ENCODE results near the gene TCERG1L. TPM values are rescaled to one million over a fixed set of nuclear protein-coding genes. Genes with fewer than 3 reads are reported as not detected.

The TCERG1L gene
- total RNA-seq, 2 donors from 2014 or later = 4.0 to 4.2 TPM

- DNase-seq = no peak
- ATAC-seq = no peak
- Histone ChIP-seq H3K27ac (no peak overlapping the region), H3K4me3 (no peak overlapping the region), H3K9me3 (no peaks in the 10 kb centered on the region), H3K4me1 (peaks cover 9% of the 10 kb centered on the region), H3K27me3 (no peaks in the 10 kb centered on the region), H3K36me3 (replicated peaks in 1 of 2; ENCODE audit: insufficient read depth in 1 of 2, low read depth in 2 of 2) (no peaks in the 10 kb centered on the region)
- TF ChIP-seq POLR2A (IDR thresholded peaks at IDR 0.05) (no peak), CTCF (IDR thresholded peaks at IDR 0.05) (no peak)
- intact Hi-C loops (cut with DNase I) = no loop called here
- 75 to 80% methylated on average over 3 of the region's 3 CpGs for WGBS, 2 donors
Measured at GRCh38 chr10:131149111-131149510, 162.4 kb downstream of the TCERG1L start.

GRCh38 chr10:131148270-131148669, 163.3 kb downstream of the TCERG1L start:
- DNase-seq (no peak), ATAC-seq (no peak)
- peaks cover 9% of the 10 kb centered on the region for H3K4me1 ChIP-seq
- no peak overlapping the region for H3K4me3 ChIP-seq
- H3K27ac ChIP-seq = no peak overlapping the region
- no peaks in the 10 kb centered on the region for H3K36me3 ChIP-seq (replicated peaks in 1 of 2; ENCODE audit: insufficient read depth in 1 of 2, low read depth in 2 of 2)
- H3K9me3 ChIP-seq = no peaks in the 10 kb centered on the region
- no peaks in the 10 kb centered on the region for H3K27me3 ChIP-seq
- TF ChIP-seq CTCF (IDR thresholded peaks at IDR 0.05) (no peak), POLR2A (IDR thresholded peaks at IDR 0.05) (no peak)
- WGBS, 2 donors = 94 to 96% methylated on average over 3 of the region's 3 CpGs
- intact Hi-C loops (cut with DNase I) = no loop called here

GRCh38 chr10:131147301-131147975, 164.1 kb downstream of the TCERG1L start:
- intact Hi-C loops (cut with DNase I) = no loop called here
- TF ChIP-seq POLR2A (IDR thresholded peaks at IDR 0.05) = no peak
- no peak for TF ChIP-seq CTCF (IDR thresholded peaks at IDR 0.05)
- Histone ChIP-seq H3K4me1 (peaks cover 9% of the 10 kb centered on the region), H3K36me3 (replicated peaks in 1 of 2; ENCODE audit: insufficient read depth in 1 of 2, low read depth in 2 of 2) (no peaks in the 10 kb centered on the region), H3K27me3 (no peaks in the 10 kb centered on the region), H3K27ac (peak overlapping the region in 1 of 4 donors; percentile 39), H3K9me3 (no peaks in the 10 kb centered on the region), H3K4me3 (no peak overlapping the region)
- DNase-seq = peak in 1 of 4 donors; percentile 34
- ATAC-seq = no peak
- WGBS, 2 donors = 43 to 56% methylated on average over 16 to 22 of the region's 27 CpGs

- no peak overlapping the region for H3K4me3 ChIP-seq
- DNase-seq = peak; percentile 20 to 83 (median 50)
- no peaks in the 10 kb centered on the region for H3K27me3 ChIP-seq
- peak; percentile 47 for ATAC-seq
- peaks cover 9% of the 10 kb centered on the region for H3K4me1 ChIP-seq
- H3K36me3 ChIP-seq (replicated peaks in 1 of 2; ENCODE audit: insufficient read depth in 1 of 2, low read depth in 2 of 2) = no peaks in the 10 kb centered on the region
- WGBS, 2 donors = 32 to 47% methylated on average over 8 to 9 of the region's 9 CpGs
- H3K9me3 ChIP-seq = no peaks in the 10 kb centered on the region
- intact Hi-C loops (cut with DNase I) = no loop called here
- TF ChIP-seq POLR2A (IDR thresholded peaks at IDR 0.05) (no peak), CTCF (IDR thresholded peaks at IDR 0.05) (peak in 1 of 7 experiments; percentile 18)
- H3K27ac ChIP-seq = peak overlapping the region in 1 of 4 donors; percentile 62
Measured at GRCh38 chr10:131146790-131147189, 164.7 kb downstream of the TCERG1L start.

- peaks cover 9% of the 10 kb centered on the region for H3K4me1 ChIP-seq
- 87 to 89% methylated on average over 6 of the region's 6 CpGs for WGBS, 2 donors
- peak overlapping the region in 1 of 4 donors; percentile 62 for H3K27ac ChIP-seq
Measured at GRCh38 chr10:131145756-131146155, 165.8 kb downstream of the TCERG1L start.

More at GRCh38 chr10:131145756-131146155, 165.8 kb downstream of the TCERG1L start:
- intact Hi-C loops (cut with DNase I) = no loop called here
- H3K27me3 ChIP-seq = no peaks in the 10 kb centered on the region
- no peaks in the 10 kb centered on the region for H3K9me3 ChIP-seq
- no peak overlapping the region for H3K4me3 ChIP-seq
- DNase-seq (no peak), ATAC-seq (no peak)
- no peaks in the 10 kb centered on the region for H3K36me3 ChIP-seq (replicated peaks in 1 of 2; ENCODE audit: insufficient read depth in 1 of 2, low read depth in 2 of 2)
- TF ChIP-seq POLR2A (IDR thresholded peaks at IDR 0.05) (no peak), CTCF (IDR thresholded peaks at IDR 0.05) (no peak)

All from body of pancreas (tissue), 4 donors.